Central memory CD8-positive, alpha-beta T cell (primary cell): ENCODE data around the gene CACNA2D2.

ENCODE experiments used
- ATAC-seq: fragments of 150-1000 bp; cut with Tn5 transposase; replicated peaks from 2 replicates; pipeline ENCODE4 v1.10.0; 2022; ENCODE audit warnings: mild to moderate bottlenecking, moderate FRiP score, moderate number of reproducible peaks; ENCODE audit not compliant: poor library complexity, severe bottlenecking; ENCODE audit errors: extremely low read depth
- DNase-seq, 2 donors: peaks; one replicate each; pipeline ENCODE4 v3.0.0; 2021; ENCODE audit warnings: low spot score in 2 of 2
- H3K27ac Mint-ChIP-seq: one replicate; pipeline ENCODE4 v1.8.0; 2022; ENCODE audit warnings: low read depth, mild to moderate bottlenecking, moderate library complexity, mixed read lengths
- H3K27me3 Mint-ChIP-seq: one replicate; pipeline ENCODE4 v1.8.0; 2022; ENCODE audit warnings: mixed read lengths
- H3K36me3 Mint-ChIP-seq: one replicate; pipeline ENCODE4 v1.8.0; 2022; ENCODE audit warnings: mild to moderate bottlenecking, moderate library complexity, mixed read lengths; ENCODE audit not compliant: insufficient read depth
- H3K4me1 Mint-ChIP-seq: one replicate; pipeline ENCODE4 v1.8.0; 2022; ENCODE audit warnings: mixed read lengths
- H3K4me3 Mint-ChIP-seq: one replicate; pipeline ENCODE4 v1.8.0; 2022; ENCODE audit warnings: mild to moderate bottlenecking, moderate library complexity, mixed read lengths
- H3K9me3 Mint-ChIP-seq: one replicate; pipeline ENCODE4 v1.8.0; 2022; ENCODE audit warnings: mixed read lengths

Gene CACNA2D2

DNA sequence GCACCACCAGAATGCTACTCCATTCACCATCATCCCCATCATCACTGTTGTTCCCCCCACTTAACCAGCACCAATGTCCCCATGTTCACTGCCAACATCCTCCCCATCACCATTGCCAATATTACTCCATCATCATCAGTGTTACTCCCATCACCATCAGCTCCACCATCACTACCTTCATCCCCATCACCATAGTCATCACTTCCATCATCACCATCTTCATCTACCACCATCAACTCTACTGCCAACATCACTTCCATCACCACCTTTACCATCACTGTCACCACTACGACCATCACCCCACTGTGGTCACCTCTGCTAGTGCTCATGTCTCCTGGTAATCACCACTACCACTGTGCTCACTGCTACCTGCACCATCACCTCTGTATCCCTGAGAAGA lies 96.9 kb downstream of the CACNA2D2 start:
- ATAC-seq: no peak
- Mint-ChIP-seq H3K27ac (no peak overlapping the region), H3K9me3 (no peaks in the 10 kb centered on the region), H3K4me1 (peaks cover 7% of the 10 kb centered on the region), H3K4me3 (no peak overlapping the region), H3K27me3 (no peaks in the 10 kb centered on the region), H3K36me3 (no peaks in the 10 kb centered on the region)
- no peak for DNase-seq

- no peaks in the 10 kb centered on the region for H3K9me3 Mint-ChIP-seq
- DNase-seq (no peak), ATAC-seq (no peak)
- no peaks in the 10 kb centered on the region for H3K27me3 Mint-ChIP-seq
- H3K27ac Mint-ChIP-seq: no peak overlapping the region
- no peaks in the 10 kb centered on the region for H3K36me3 Mint-ChIP-seq
- H3K4me1 Mint-ChIP-seq: peaks cover 7% of the 10 kb centered on the region
- no peak overlapping the region for H3K4me3 Mint-ChIP-seq
Observed at GRCh38 chr3:50405249-50405648, 98.2 kb downstream of the CACNA2D2 start.

- Mint-ChIP-seq H3K27ac (no peak overlapping the region), H3K4me3 (no peak overlapping the region), H3K36me3 (no peaks in the 10 kb centered on the region), H3K4me1 (peaks cover 13% of the 10 kb centered on the region), H3K9me3 (no peaks in the 10 kb centered on the region), H3K27me3 (no peaks in the 10 kb centered on the region)
- ATAC-seq (no peak), DNase-seq (no peak)
Observed at GRCh38 chr3:50401978-50402595, 101.3 kb downstream of the CACNA2D2 start.

DNA sequence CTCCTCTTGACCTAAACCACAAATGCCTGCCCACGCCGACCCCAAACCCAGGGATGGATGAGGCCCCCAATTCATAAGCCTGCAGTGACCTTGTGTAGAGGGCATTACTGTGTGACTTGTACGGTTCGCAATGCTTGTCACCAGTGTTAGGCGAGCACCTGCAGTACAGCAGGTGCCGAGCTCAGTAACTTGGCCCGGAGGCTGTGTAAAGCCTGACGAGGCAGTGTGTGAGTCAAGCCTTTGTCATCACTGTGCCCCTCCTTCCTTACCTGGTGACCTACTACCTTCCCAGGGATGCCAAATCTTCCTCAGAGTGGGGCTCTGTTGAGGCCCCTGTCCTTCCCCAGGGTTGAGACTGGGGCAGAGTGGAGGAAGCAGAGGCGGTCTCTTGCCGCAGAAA lies 106.9 kb downstream of the CACNA2D2 start:
- Mint-ChIP-seq H3K4me3 (no peak overlapping the region), H3K9me3 (no peaks in the 10 kb centered on the region), H3K4me1 (peaks cover 12% of the 10 kb centered on the region), H3K36me3 (no peaks in the 10 kb centered on the region), H3K27ac (no peak overlapping the region), H3K27me3 (no peaks in the 10 kb centered on the region)
- no peak for ATAC-seq
- DNase-seq: no peak

GRCh38 chr3:50395070-50395860 lies 108.2 kb downstream of the CACNA2D2 start:
- Mint-ChIP-seq H3K27ac (no peak overlapping the region), H3K27me3 (no peaks in the 10 kb centered on the region), H3K4me1 (peaks cover 14% of the 10 kb centered on the region), H3K36me3 (no peaks in the 10 kb centered on the region), H3K4me3 (no peak overlapping the region), H3K9me3 (no peaks in the 10 kb centered on the region)
- DNase-seq: no peak
- ATAC-seq: no peak

DNA sequence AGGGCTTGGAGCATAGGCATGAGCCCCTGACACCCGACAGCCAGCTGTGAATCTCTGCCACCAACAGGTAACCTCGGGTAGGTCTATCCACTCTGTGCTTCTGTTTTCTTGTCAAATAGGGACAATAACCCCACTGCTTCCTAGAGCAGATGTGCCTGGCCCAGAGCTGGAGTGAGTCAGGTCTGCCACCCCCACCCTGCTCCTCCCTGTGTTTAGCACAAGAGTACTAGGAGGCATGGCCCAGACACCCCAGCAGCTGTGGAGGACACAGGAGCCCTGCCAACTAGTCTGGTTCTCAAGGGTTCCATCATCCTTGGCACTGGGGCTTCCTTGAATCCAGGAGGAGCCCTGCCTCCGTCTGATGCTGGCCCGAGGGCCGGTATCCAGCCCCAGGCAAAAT lies 110.4 kb downstream of the CACNA2D2 start:
- no peak overlapping the region for H3K4me3 Mint-ChIP-seq
- no peaks in the 10 kb centered on the region for H3K27me3 Mint-ChIP-seq
- no peak for ATAC-seq
- no peaks in the 10 kb centered on the region for H3K36me3 Mint-ChIP-seq
- peaks cover 9% of the 10 kb centered on the region for H3K4me1 Mint-ChIP-seq
- DNase-seq: no peak
- no peak overlapping the region for H3K27ac Mint-ChIP-seq
- no peaks in the 10 kb centered on the region for H3K9me3 Mint-ChIP-seq

GRCh38 chr3:50392101-50392715 lies 111.2 kb downstream of the CACNA2D2 start:
- H3K27me3 Mint-ChIP-seq: no peaks in the 10 kb centered on the region
- no peak for DNase-seq
- ATAC-seq: no peak
- H3K9me3 Mint-ChIP-seq: no peaks in the 10 kb centered on the region
- H3K4me1 Mint-ChIP-seq: peaks cover 8% of the 10 kb centered on the region
- H3K36me3 Mint-ChIP-seq: no peaks in the 10 kb centered on the region
- H3K4me3 Mint-ChIP-seq: no peak overlapping the region
- H3K27ac Mint-ChIP-seq: no peak overlapping the region

GRCh38 chr3:50390508-50391224 lies 112.8 kb downstream of the CACNA2D2 start:
- H3K27me3 Mint-ChIP-seq: no peaks in the 10 kb centered on the region
- DNase-seq (no peak), ATAC-seq (no peak)
- H3K9me3 Mint-ChIP-seq: no peaks in the 10 kb centered on the region
- no peaks in the 10 kb centered on the region for H3K36me3 Mint-ChIP-seq
- H3K4me1 Mint-ChIP-seq: peaks cover 8% of the 10 kb centered on the region
- no peak overlapping the region for H3K27ac Mint-ChIP-seq
- H3K4me3 Mint-ChIP-seq: no peak overlapping the region

DNA sequence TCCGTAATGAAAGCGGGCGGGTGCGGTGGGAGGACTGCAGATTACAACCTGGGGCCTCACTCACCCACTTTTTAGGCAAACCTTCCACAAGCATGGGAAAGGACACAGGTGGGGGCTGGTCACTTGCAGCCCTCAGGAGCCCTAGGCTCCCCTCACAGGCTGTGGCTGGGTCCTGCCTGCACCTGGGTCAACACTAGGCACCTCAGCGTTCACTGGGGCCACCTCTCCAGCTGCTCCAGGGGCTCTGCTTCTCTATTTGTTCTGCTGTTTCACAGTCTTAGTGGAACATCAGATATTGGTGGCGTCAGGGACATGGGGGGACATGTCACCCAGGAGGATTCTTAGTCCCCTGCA lies 114.0 kb downstream of the CACNA2D2 start:
- Mint-ChIP-seq H3K36me3 (no peaks in the 10 kb centered on the region), H3K27ac (no peak overlapping the region), H3K9me3 (no peaks in the 10 kb centered on the region), H3K4me1 (peaks cover 8% of the 10 kb centered on the region), H3K4me3 (no peak overlapping the region), H3K27me3 (no peaks in the 10 kb centered on the region)
- DNase-seq: no peak
- ATAC-seq: no peak

- Mint-ChIP-seq H3K36me3 (peaks cover 2% of the 10 kb centered on the region), H3K27ac (no peak overlapping the region), H3K4me1 (peaks cover 8% of the 10 kb centered on the region), H3K9me3 (no peaks in the 10 kb centered on the region), H3K27me3 (no peaks in the 10 kb centered on the region), H3K4me3 (no peak overlapping the region)
- ATAC-seq (no peak), DNase-seq (no peak)
Observed at GRCh38 chr3:50388720-50389413, 114.6 kb downstream of the CACNA2D2 start.

DNA sequence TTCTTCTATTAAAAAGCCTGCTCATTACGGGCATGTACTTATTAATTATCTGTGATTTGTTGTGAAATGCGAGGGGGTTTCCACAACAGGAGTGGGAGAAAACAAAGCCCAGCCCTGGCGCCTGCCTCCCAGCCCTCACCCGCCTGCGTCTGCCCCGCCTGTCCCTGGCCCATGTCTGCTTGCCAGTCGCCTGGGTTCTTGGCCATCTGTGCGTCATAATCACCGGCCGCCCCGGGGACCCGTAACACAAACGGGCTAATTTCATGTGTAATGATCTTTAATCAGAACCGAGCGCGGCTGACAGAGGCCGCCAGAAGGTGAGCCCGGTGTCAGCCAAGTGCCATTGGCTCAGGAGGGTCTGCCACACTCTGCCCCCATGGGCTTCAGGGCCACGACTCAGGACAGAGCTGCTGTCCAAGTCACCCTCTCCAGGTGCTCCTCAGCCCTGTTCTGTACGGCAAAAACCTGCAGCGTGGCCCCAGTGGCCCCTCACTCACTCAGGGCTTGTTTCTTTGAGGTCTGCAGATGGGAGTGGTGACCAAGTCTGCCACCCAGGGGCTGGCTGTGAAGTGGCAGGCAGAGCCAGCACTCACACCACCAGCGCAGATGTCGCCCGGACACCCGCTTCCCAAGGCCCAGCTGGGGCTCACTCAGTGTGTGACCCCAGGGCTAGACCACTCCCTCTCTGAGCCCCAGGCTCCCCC lies 115.3 kb downstream of the CACNA2D2 start:
- DNase-seq: no peak
- Mint-ChIP-seq H3K9me3 (no peaks in the 10 kb centered on the region), H3K4me1 (peaks cover 8% of the 10 kb centered on the region), H3K4me3 (no peak overlapping the region), H3K27me3 (no peaks in the 10 kb centered on the region), H3K27ac (no peak overlapping the region), H3K36me3 (peaks cover 2% of the 10 kb centered on the region)
- ATAC-seq: no peak

- DNase-seq: no peak
- no peak for ATAC-seq
- H3K36me3 Mint-ChIP-seq: peaks cover 2% of the 10 kb centered on the region
- no peaks in the 10 kb centered on the region for H3K9me3 Mint-ChIP-seq
- H3K4me3 Mint-ChIP-seq: no peak overlapping the region
- no peaks in the 10 kb centered on the region for H3K4me1 Mint-ChIP-seq
- no peak overlapping the region for H3K27ac Mint-ChIP-seq
- no peaks in the 10 kb centered on the region for H3K27me3 Mint-ChIP-seq
Observed at GRCh38 chr3:50385754-50386153, 117.7 kb downstream of the CACNA2D2 start.
